ENCODE data around the gene DCDC2C. TPM values are rescaled to one million over a fixed set of nuclear protein-coding genes. Genes with fewer than 3 reads are reported as not detected.

DCDC2C gene
- total RNA-seq, 1 experiment from 2014 or later: not detected

- no peak for TF ChIP-seq CTCF (IDR thresholded peaks at IDR 0.05; ENCODE audit: insufficient read depth in 1 of 2, low read depth in 1 of 2, low read length in 1 of 2, severe bottlenecking in 1 of 2, unreplicated experiment in 1 of 2)
- no peak overlapping the region for H3K4me3 ChIP-seq (ENCODE audit: low read depth, low read length)
- intact Hi-C loops (cut with micrococcal nuclease; ENCODE audit: unreplicated experiment): no loop called here
- no peaks in the 10 kb centered on the region; the same call in 1 of the 2 replicates for H3K27me3 ChIP-seq (replicated peaks; ENCODE audit: control insufficient read depth, insufficient read depth, low read length)
- ChIA-PET POLR2A (no interaction called here), CTCF (no interaction called here)
- H3K9me3 Mint-ChIP-seq (ENCODE audit: unreplicated experiment): no peaks in the 10 kb centered on the region
- no peaks in the 10 kb centered on the region for H3K9me3 ChIP-seq
- DNase-seq: no peak
- H3K4me3 Mint-ChIP-seq (ENCODE audit: unreplicated experiment): no peak overlapping the region
- no peak overlapping the region for H3K27ac Mint-ChIP-seq (ENCODE audit: unreplicated experiment)
- no peaks in the 10 kb centered on the region for H3K4me1 ChIP-seq
- H3K27me3 Mint-ChIP-seq (ENCODE audit: insufficient read depth, unreplicated experiment): peaks cover 9% of the 10 kb centered on the region
- no peaks in the 10 kb centered on the region for H3K36me3 ChIP-seq (ENCODE audit: control insufficient read depth, insufficient read depth, low read length)
- no peaks in the 10 kb centered on the region for H3K4me1 Mint-ChIP-seq (ENCODE audit: low read depth, unreplicated experiment)
- no TSS peak for BruUV-seq (replicated peaks)
- H3K36me3 Mint-ChIP-seq (ENCODE audit: insufficient read depth, unreplicated experiment): no peaks in the 10 kb centered on the region
Observed at GRCh38 chr2:3669656-3670055, 33.7 kb upstream of the DCDC2C start.

- Mint-ChIP-seq H3K36me3 (ENCODE audit: insufficient read depth, unreplicated experiment) (no peaks in the 10 kb centered on the region), H3K27me3 (ENCODE audit: insufficient read depth, unreplicated experiment) (peaks cover 16% of the 10 kb centered on the region), H3K4me1 (ENCODE audit: low read depth, unreplicated experiment) (no peaks in the 10 kb centered on the region), H3K27ac (ENCODE audit: unreplicated experiment) (no peak overlapping the region), H3K9me3 (ENCODE audit: unreplicated experiment) (no peaks in the 10 kb centered on the region), H3K4me3 (ENCODE audit: unreplicated experiment) (no peak overlapping the region)
- H3K27me3 ChIP-seq (replicated peaks; ENCODE audit: control insufficient read depth, insufficient read depth, low read length): no peaks in the 10 kb centered on the region; the same call in 1 of the 2 replicates
- DNase-seq: no peak
- H3K4me1 ChIP-seq: no peaks in the 10 kb centered on the region
- ChIA-PET POLR2A (no interaction called here), CTCF (no interaction called here)
- no peak for TF ChIP-seq CTCF (IDR thresholded peaks at IDR 0.05; ENCODE audit: insufficient read depth in 1 of 2, low read depth in 1 of 2, low read length in 1 of 2, severe bottlenecking in 1 of 2, unreplicated experiment in 1 of 2)
- no TSS peak for BruUV-seq (replicated peaks)
- H3K9me3 ChIP-seq: no peaks in the 10 kb centered on the region
- H3K36me3 ChIP-seq (ENCODE audit: control insufficient read depth, insufficient read depth, low read length): no peaks in the 10 kb centered on the region
- intact Hi-C loops (cut with micrococcal nuclease; ENCODE audit: unreplicated experiment): no loop called here
- no peak overlapping the region for H3K4me3 ChIP-seq (ENCODE audit: low read depth, low read length)
Observed at GRCh38 chr2:3670376-3670775, 33.0 kb upstream of the DCDC2C start.

GRCh38 chr2:3670941-3671340 is 32.4 kb upstream of the DCDC2C start:
- Histone ChIP-seq H3K36me3 (ENCODE audit: control insufficient read depth, insufficient read depth, low read length) (no peaks in the 10 kb centered on the region), H3K4me1 (no peaks in the 10 kb centered on the region), H3K9me3 (no peaks in the 10 kb centered on the region), H3K4me3 (ENCODE audit: low read depth, low read length) (no peak overlapping the region), H3K27me3 (replicated peaks; ENCODE audit: control insufficient read depth, insufficient read depth, low read length) (no peaks in the 10 kb centered on the region; the same call in 1 of the 2 replicates)
- DNase-seq: no peak
- Mint-ChIP-seq H3K27me3 (ENCODE audit: insufficient read depth, unreplicated experiment) (peaks cover 16% of the 10 kb centered on the region), H3K4me1 (ENCODE audit: low read depth, unreplicated experiment) (no peaks in the 10 kb centered on the region), H3K36me3 (ENCODE audit: insufficient read depth, unreplicated experiment) (no peaks in the 10 kb centered on the region), H3K27ac (ENCODE audit: unreplicated experiment) (no peak overlapping the region), H3K4me3 (ENCODE audit: unreplicated experiment) (no peak overlapping the region), H3K9me3 (ENCODE audit: unreplicated experiment) (no peaks in the 10 kb centered on the region)
- intact Hi-C loops (cut with micrococcal nuclease; ENCODE audit: unreplicated experiment): no loop called here
- TF ChIP-seq CTCF (IDR thresholded peaks at IDR 0.05; ENCODE audit: insufficient read depth in 1 of 2, low read depth in 1 of 2, low read length in 1 of 2, severe bottlenecking in 1 of 2, unreplicated experiment in 1 of 2): no peak
- BruUV-seq (replicated peaks): no TSS peak
- CTCF ChIA-PET: no interaction called here
- POLR2A ChIA-PET: no interaction called here
